CD1c-positive myeloid dendritic cell (primary cell): ENCODE results near the gene UBXN1.

Experiments used
- DNase-seq: peaks from one replicate; pipeline ENCODE4 v3.0.0-alpha.2; 2016; ENCODE audit errors: extremely low spot score

UBXN1 gene

GRCh38 chr11:62645946-62646824 is 32.7 kb downstream of the UBXN1 start, which contains the start of gene GANAB:
Gene GANAB, minus strand, starts transcription at chr11:62646613. Its CDS starts 14 bp downstream, at chr11:62646599.
- DNase-seq, result peak; percentile 99

DNA sequence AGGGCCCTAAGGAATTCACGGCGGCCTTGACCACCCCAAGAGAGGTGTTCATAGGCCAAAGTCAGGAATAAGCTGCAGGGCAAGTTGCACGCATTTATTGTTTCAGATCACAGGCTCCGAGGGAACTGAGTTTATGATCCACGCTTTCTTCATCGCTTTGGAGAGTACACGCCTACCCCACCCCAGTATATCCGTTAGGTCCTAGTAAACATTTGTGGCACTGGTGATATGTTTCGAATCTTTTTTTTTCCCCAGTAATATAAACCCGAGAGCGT is 33.3 kb downstream of the UBXN1 start:
- DNase-seq, result peak; percentile 3

DNA sequence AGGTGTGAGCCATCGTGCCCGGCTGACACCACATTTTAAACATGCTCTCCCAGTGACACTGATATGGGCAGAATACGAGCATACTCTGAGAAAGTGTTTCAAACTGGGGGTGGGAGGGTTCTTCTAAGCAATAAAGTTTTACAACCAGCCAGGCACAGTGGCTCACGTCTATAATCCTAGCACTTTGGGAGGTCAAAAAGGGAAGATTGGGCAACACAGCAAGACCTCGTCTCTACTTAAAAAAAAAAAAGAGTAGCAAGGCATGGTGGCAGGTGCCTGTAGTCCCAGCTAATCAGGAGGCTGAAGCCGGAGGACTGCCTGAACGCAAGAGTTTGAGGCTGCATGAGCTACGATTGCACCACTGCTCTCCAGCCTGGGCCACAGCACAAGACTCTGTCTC is 34.7 kb downstream of the UBXN1 start:
- DNase-seq, result no peak

GRCh38 chr11:62632492-62632891 is 46.4 kb downstream of the UBXN1 start:
- no peak for DNase-seq

- DNase-seq, result no peak
These were observed 51.2 kb downstream of the UBXN1 start for GRCh38 chr11:62627713-62628112.
